H1 (cell line): ENCODE data around the gene C2CD4D. TPM values are rescaled to one million over a fixed set of nuclear protein-coding genes. Genes with fewer than 3 reads are reported as not detected.

Experiments
- CTCF ChIA-PET: fragments of 300-600 bp; sonication (Branson Sonifier 250); formaldehyde crosslinking; loops from one replicate; lab custom pipeline; 2021; ENCODE audit not compliant: partially characterized antibody; lab: Charles Lee
- POLR2A ChIA-PET: fragments of 300-600 bp; sonication (Branson Sonifier 250); formaldehyde crosslinking; loops from one replicate; lab custom pipeline; 2021; ENCODE audit warnings: inconsistent platforms; ENCODE audit not compliant: partially characterized antibody; lab: Charles Lee
- DNase-seq, 2 experiments: peaks; one replicate each; pipeline versions ENCODE4 v3.0.0 to v3.0.0-alpha.2; 2010 to 2022; ENCODE audit warnings: low spot score in 2 of 2, low read depth in 1 of 2, mixed read lengths in 1 of 2
- FAIRE-seq: peaks from 2 replicates; lab custom pipeline; 2011; peaks lifted over from hg19 to GRCh38; lab: Jason Lieb, UNC
- H2AFZ ChIP-seq: 2 replicates; pipeline ENCODE4 v1.8.1; 2012; ENCODE audit warnings: low read length, inconsistent platforms
- H2AK5ac ChIP-seq: 2 replicates; pipeline ENCODE4 v1.6.1; 2013; ENCODE audit warnings: low read depth, low read length
- H2BK120ac ChIP-seq: replicated peaks from 2 replicates; pipeline ENCODE3; 2013; ENCODE audit warnings: low read depth, low read length, inconsistent platforms
- H2BK12ac ChIP-seq: 2 replicates; pipeline ENCODE4 v1.6.1; 2013; ENCODE audit warnings: low read depth, low read length
- H2BK15ac ChIP-seq: 2 replicates; pipeline ENCODE4 v1.6.1; 2013; ENCODE audit warnings: low read length
- H2BK20ac ChIP-seq: 2 replicates; pipeline ENCODE4 v1.6.1; 2013; ENCODE audit warnings: low read length
- H2BK5ac ChIP-seq: 2 replicates; pipeline ENCODE4 v1.6.1; 2013; ENCODE audit warnings: low read depth, low read length
- H3K14ac ChIP-seq: 2 replicates; pipeline ENCODE4 v1.6.1; 2013; ENCODE audit warnings: inconsistent platforms; ENCODE audit not compliant: insufficient read length
- H3K18ac ChIP-seq: 2 replicates; pipeline ENCODE4 v1.6.1; 2013; ENCODE audit warnings: low read length; ENCODE audit errors: extremely low read depth
- H3K23ac ChIP-seq: 2 replicates; pipeline ENCODE4 v1.6.1; 2013; ENCODE audit warnings: inconsistent platforms; ENCODE audit not compliant: insufficient read length
- H3K23me2 ChIP-seq: 2 replicates; pipeline ENCODE4 v1.6.1; 2013; ENCODE audit warnings: low read depth, low read length
- H3K27ac ChIP-seq: 2 replicates; pipeline ENCODE4 v1.6.1; 2011; ENCODE audit warnings: low read depth, low read length, inconsistent platforms
- H3K27me3 ChIP-seq, 4 experiments: replicated peaks in 1 of 4; 1 replicate in 1 of 4; 2 replicates in 3 of 4; pipeline versions ENCODE4 v1.6.1 to v1.8.1; 2011 to 2013; ENCODE audit warnings: low read length in 3 of 4, mild to moderate bottlenecking in 3 of 4, inconsistent platforms in 2 of 4, mixed read lengths in 2 of 4, moderate library complexity in 1 of 4; ENCODE audit not compliant: control insufficient read depth in 3 of 4, insufficient read depth in 3 of 4; ENCODE audit errors: extremely low read depth in 1 of 4
- H3K36me3 ChIP-seq, 4 experiments: 2 replicates each; pipeline versions ENCODE4 v1.6.1 to v1.8.1; 2011 to 2013; ENCODE audit warnings: mild to moderate bottlenecking in 4 of 4, low read length in 3 of 4, moderate library complexity in 2 of 4, control low read depth in 1 of 4, inconsistent platforms in 1 of 4; ENCODE audit not compliant: insufficient read depth in 4 of 4, control insufficient read depth in 2 of 4
- H3K4ac ChIP-seq: replicated peaks from 2 replicates; pipeline ENCODE3; 2013; ENCODE audit warnings: low read length, low read depth, mixed read lengths, inconsistent platforms; ENCODE audit not compliant: insufficient read length
- H3K4me1 ChIP-seq, 4 experiments: replicated peaks in 1 of 4; 1 replicate in 1 of 4; 2 replicates in 3 of 4; pipeline versions ENCODE4 v1.6.1 to v1.8.1; 2011 to 2013; ENCODE audit warnings: low read length in 3 of 4, inconsistent platforms in 2 of 4, mixed read lengths in 1 of 4; ENCODE audit not compliant: insufficient read depth in 4 of 4, control insufficient read depth in 3 of 4
- H3K4me2 ChIP-seq, 2 experiments: 2 replicates each; pipeline versions ENCODE4 v1.6.1 to v1.8.1; 2011 to 2013; ENCODE audit warnings: low read depth in 2 of 2, low read length in 2 of 2, control low read depth in 1 of 2, inconsistent platforms in 1 of 2, mild to moderate bottlenecking in 1 of 2; ENCODE audit not compliant: insufficient read depth in 1 of 2
- H3K4me3 ChIP-seq, 4 experiments: fragments of 200-600, 300-600 bp in 1 of 4; sonication (generic), shearing (Covaris generic), sonication (Bioruptor Twin) in 1 of 4; 2 replicates each; pipeline versions ENCODE4 v1.5.1 to v1.8.1; 2011 to 2016; ENCODE audit warnings: low read length in 4 of 4, low read depth in 3 of 4, control low read depth in 2 of 4, inconsistent platforms in 2 of 4, mild to moderate bottlenecking in 2 of 4, mixed read lengths in 1 of 4, moderate library complexity in 1 of 4; ENCODE audit not compliant: insufficient read depth in 2 of 4; ENCODE audit errors: extremely low read depth in 1 of 4
- H3K56ac ChIP-seq: replicated peaks from 2 replicates; pipeline ENCODE3; 2013; ENCODE audit warnings: low read depth, mild to moderate bottlenecking, mixed read lengths, low read length, inconsistent platforms; ENCODE audit not compliant: insufficient read length
- H3K79me1 ChIP-seq: 2 replicates; pipeline ENCODE4 v1.6.1; 2013; ENCODE audit warnings: low read depth, low read length, control low read depth
- H3K79me2 ChIP-seq, 2 experiments: 2 replicates each; pipeline versions ENCODE4 v1.6.1 to v1.8.1; 2012 to 2013; ENCODE audit warnings: low read length in 2 of 2, mild to moderate bottlenecking in 2 of 2, inconsistent platforms in 1 of 2; ENCODE audit not compliant: insufficient read depth in 2 of 2, control insufficient read depth in 1 of 2
- H3K9ac ChIP-seq, 4 experiments: replicated peaks in 1 of 4; 1 replicate in 1 of 4; 2 replicates in 3 of 4; pipeline versions ENCODE4 v1.6.1 to v1.8.1; 2011 to 2013; ENCODE audit warnings: low read depth in 3 of 4, low read length in 3 of 4, control low read depth in 2 of 4, mild to moderate bottlenecking in 2 of 4, moderate library complexity in 2 of 4, inconsistent platforms in 1 of 4; ENCODE audit errors: extremely low read depth in 1 of 4
- H3K9me3 ChIP-seq, 2 experiments: 2 replicates each; pipeline versions ENCODE4 v1.6.1 to v1.8.1; 2012 to 2013; ENCODE audit warnings: mild to moderate bottlenecking in 2 of 2, moderate library complexity in 2 of 2, control low read depth in 1 of 2, inconsistent platforms in 1 of 2, low read depth in 1 of 2, low read length in 1 of 2, mixed read lengths in 1 of 2; ENCODE audit not compliant: insufficient read depth in 2 of 2
- H4K20me1 ChIP-seq, 2 experiments: replicated peaks in 1 of 2; 2 replicates each; pipeline versions ENCODE3 to v1.8.1; 2011 to 2013; ENCODE audit warnings: inconsistent platforms in 2 of 2, low read length in 2 of 2, mild to moderate bottlenecking in 1 of 2; ENCODE audit not compliant: insufficient read depth in 2 of 2, control insufficient read depth in 1 of 2
- H4K5ac ChIP-seq: 2 replicates; pipeline ENCODE4 v1.6.1; 2013; ENCODE audit warnings: low read length, low read depth, mixed read lengths, inconsistent platforms; ENCODE audit not compliant: insufficient read length
- H4K8ac ChIP-seq: 2 replicates; pipeline ENCODE4 v1.8.0; 2013; ENCODE audit warnings: mild to moderate bottlenecking, moderate library complexity, low read length, inconsistent platforms; ENCODE audit not compliant: insufficient read depth; ENCODE audit errors: extremely low read depth
- H4K91ac ChIP-seq: replicated peaks from 2 replicates; pipeline ENCODE3; 2013; ENCODE audit warnings: low read length, mixed read lengths, inconsistent platforms; ENCODE audit not compliant: insufficient read length
- CHD1 ChIP-seq: IDR thresholded peaks from 2 replicates; pipeline ENCODE4 v1.6.1; 2012; ENCODE audit warnings: low read depth, low read length, improper control_type of control experiment
- CHD2 ChIP-seq: IDR thresholded peaks from 2 replicates; pipeline ENCODE4 v1.6.1; 2012; ENCODE audit warnings: low read length, improper control_type of control experiment
- JUND ChIP-seq: IDR thresholded peaks from 2 replicates; pipeline ENCODE4 v1.6.1; 2011; ENCODE audit warnings: mild to moderate bottlenecking, improper control_type of control experiment, low read length
- MAFK ChIP-seq: IDR thresholded peaks from 2 replicates; pipeline ENCODE4 v1.6.1; 2012; ENCODE audit warnings: low read depth, mild to moderate bottlenecking, improper control_type of control experiment, low read length
- POLR2A ChIP-seq, 2 experiments: IDR thresholded peaks; 1 replicate in 1 of 2; 2 replicates in 1 of 2; pipeline ENCODE4 v1.6.1; 2011; ENCODE audit warnings: low read depth in 2 of 2, low read length in 2 of 2, mild to moderate bottlenecking in 2 of 2; ENCODE audit errors: control extremely low read depth in 1 of 2
- WGBS, 2 experiments: shearing (Covaris generic) in 1 of 2; methylation state at CpG; one replicate each; pipeline versions ENCODE4 v1.1.6 to v1.1.7; 2013 to 2015; ENCODE audit warnings: low lambda C conversion rate in 2 of 2, mixed read lengths in 2 of 2, inconsistent platforms in 1 of 2, low coverage in 1 of 2, missing lambda C conversion rate in 1 of 2; ENCODE audit not compliant: insufficient replicate concordance in 2 of 2, insufficient coverage in 1 of 2, insufficient read length in 1 of 2; ENCODE audit errors: extremely low coverage in 1 of 2, missing lambda C conversion rate in 1 of 2; 5-methylcytosine and 5-hydroxymethylcytosine counted together
- polyA plus RNA-seq, 7 experiments: library from polyadenylated mRNA; depleted of rRNA in 3 of 7; stranded (reverse) in 5 of 7; unstranded in 2 of 7; fragments of >200 nt in 5 of 7; fragments of 200-250 nt in 2 of 7; gene quantifications; 1 replicate in 5 of 7; 2 replicates in 1 of 7; 4 replicates in 1 of 7; pipeline versions ENCODE4 v1.2.1 to v1.2.3, GENCODE V29; 2011 to 2013; ENCODE audit warnings: missing spikeins in 2 of 7, mixed read lengths in 2 of 7
- total RNA-seq: library from RNA; stranded (reverse); fragmentation: NEBNext Ultra II Directional; extraction: Animal tissue kit (Norgen Biotek cat#: 25700); gene quantifications from 2 replicates; pipeline ENCODE4 v1.2.1, GENCODE V29; 2021

C2CD4D gene
- total and polyA plus RNA-seq, 2 of the 8 experiments (the other 6 are each of a cell fraction or from before 2014, with no cell fraction given): 0.41 to 0.71 TPM

DNA sequence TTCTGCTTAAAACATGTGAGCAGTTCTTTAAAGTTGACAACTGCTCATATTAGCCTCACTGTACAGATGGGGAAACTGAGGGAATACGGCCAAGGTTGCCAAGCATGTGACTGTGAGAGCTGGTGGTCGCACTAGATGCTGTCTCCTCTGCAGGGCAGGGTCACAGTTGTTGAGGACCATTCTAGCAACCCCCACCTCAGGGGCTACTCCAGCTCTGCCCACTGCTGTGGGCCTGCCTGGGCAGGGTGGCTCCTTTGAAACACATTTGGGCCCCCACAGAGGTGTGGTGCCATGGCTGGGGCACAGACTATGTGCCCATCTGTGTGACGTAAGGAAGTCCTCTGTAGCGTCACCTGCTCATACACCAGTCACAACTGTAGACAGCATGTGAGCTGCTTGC lies 13.1 kb upstream of the C2CD4D start:
- CTCF ChIA-PET: no interaction called here
- no peaks in the 10 kb centered on the region for H3K9me3 ChIP-seq
- no peak overlapping the region for H4K5ac ChIP-seq
- H2BK120ac ChIP-seq: no peak overlapping the region
- no peak overlapping the region for H2BK15ac ChIP-seq
- H3K4ac ChIP-seq: no peak overlapping the region
- H3K79me1 ChIP-seq: no peaks in the 10 kb centered on the region
- H4K20me1 ChIP-seq: no peaks in the 10 kb centered on the region
- TF ChIP-seq POLR2A (IDR thresholded peaks at IDR 0.05; ENCODE audit: control extremely low read depth in 1 of 2, low read depth in 2 of 2, low read length in 2 of 2) (no peak), CHD1 (no peak), JUND (no peak), MAFK (no peak), CHD2 (no peak)
- TF ChIP-seq, all 59 proteins: peak for 0
- FAIRE-seq (no peak), DNase-seq (no peak)
- H3K4me3 ChIP-seq: no peak overlapping the region
- H3K27ac ChIP-seq: no peak overlapping the region
- H3K23ac ChIP-seq: no peak overlapping the region
- H3K9ac ChIP-seq: no peak overlapping the region
- no peak overlapping the region for H2BK5ac ChIP-seq
- H2AFZ ChIP-seq: no peak overlapping the region
- H3K27me3 ChIP-seq: peaks cover 0 to 7% (median 4%) of the 10 kb centered on the region in 4 experiments; a peak in 3 of 7 replicates
- no peak overlapping the region for H2AK5ac ChIP-seq
- no peaks in the 10 kb centered on the region for H3K4me1 ChIP-seq
- no peak overlapping the region for H3K14ac ChIP-seq
- no peak overlapping the region for H3K56ac ChIP-seq
- no peak overlapping the region for H4K91ac ChIP-seq
- H3K23me2 ChIP-seq: no peaks in the 10 kb centered on the region
- no peak overlapping the region for H2BK20ac ChIP-seq
- POLR2A ChIA-PET: interaction anchor here (3.2 kb wide), 1 partner anchor 13 kb away, joined by 19 read pairs; the partner anchor contains the start of gene C2CD4D
- no peak overlapping the region for H3K18ac ChIP-seq
- 91% methylated on average over 4 of the region's 4 CpGs; no CpG with 5 or more reads in 1 of the 2 experiments for WGBS, 2 experiments
- H3K4me2 ChIP-seq: no peak overlapping the region
- H3K79me2 ChIP-seq: no peaks in the 10 kb centered on the region
- no peak overlapping the region for H4K8ac ChIP-seq
- H3K36me3 ChIP-seq: no peaks in the 10 kb centered on the region
- no peak overlapping the region for H2BK12ac ChIP-seq
